CD4-positive, alpha-beta T cell treated with Interleukin-1 beta for 1 hour (primary cell): ENCODE results near the gene SPC24.
"Not testable (repeated sequence)": the region's sequence is repeated elsewhere in the genome, so short reads cannot be mapped to it uniquely, and the experiment has no call there.

Source experiments
- DNase-seq, 2 donors: peaks; one replicate each; pipeline ENCODE4 v3.0.0-alpha.2; 2020 to 2022

Gene SPC24

DNA sequence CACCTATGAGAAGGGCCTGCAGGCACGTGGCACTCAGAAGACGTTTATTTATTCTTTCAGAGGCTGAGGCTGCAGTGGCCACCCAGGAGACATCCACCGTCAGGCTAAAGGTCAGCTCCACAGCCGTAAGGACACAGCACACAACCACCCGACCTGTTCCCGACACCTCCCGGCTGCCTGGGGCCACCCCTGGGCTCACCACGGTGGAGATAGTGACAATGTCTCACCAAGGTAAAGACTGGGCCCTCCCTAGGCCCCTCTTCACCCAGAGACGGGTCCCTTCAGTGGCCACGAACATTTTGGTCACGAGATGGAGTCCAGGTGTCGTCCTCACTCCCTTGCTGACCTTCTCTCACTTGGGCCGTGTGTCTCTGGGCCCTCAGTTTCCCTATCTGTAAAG lies 32.5 kb downstream of the SPC24 start:
- DNase-seq: no peak

DNA sequence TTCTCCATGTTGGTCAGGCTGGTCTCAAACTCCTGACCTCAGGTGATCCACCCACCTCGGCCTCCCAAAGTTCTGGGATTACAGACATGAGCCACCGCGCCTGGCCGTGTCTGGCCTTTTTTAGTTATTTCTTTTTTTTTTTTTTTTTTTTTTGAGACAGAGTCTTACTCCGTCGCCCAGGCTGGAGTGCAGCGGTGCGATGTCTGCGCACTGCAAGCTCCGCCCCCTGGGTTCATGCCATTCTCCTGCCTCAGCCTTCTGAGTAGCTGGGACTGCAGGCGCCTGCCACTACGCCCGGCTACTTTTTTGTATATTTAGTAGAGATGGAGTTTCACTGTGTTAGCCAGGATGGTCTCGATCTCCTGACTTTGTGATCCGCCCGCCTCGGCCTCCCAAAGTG lies 33.6 kb downstream of the SPC24 start:
- DNase-seq: not testable (repeated sequence)

DNA sequence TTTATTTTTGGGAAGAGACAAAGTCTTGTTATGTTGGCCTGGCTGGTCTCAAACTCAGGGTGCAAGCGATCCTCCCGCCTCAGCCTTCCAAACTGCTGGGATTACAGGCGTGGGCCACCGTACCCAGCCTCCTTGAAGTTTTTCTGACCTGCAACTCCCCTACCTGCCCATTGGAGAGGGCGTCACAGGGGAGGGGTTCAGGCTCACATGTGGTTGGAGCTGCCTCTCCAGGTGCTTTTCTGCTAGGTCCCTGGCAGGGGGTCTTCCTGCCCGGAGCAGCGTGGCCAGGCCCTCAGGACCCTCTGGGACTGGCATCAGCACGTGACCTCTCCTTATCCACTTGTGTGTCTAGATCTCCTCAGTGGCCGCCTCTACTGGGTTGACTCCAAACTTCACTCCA lies 39.1 kb downstream of the SPC24 start:
- no peak for DNase-seq

DNA sequence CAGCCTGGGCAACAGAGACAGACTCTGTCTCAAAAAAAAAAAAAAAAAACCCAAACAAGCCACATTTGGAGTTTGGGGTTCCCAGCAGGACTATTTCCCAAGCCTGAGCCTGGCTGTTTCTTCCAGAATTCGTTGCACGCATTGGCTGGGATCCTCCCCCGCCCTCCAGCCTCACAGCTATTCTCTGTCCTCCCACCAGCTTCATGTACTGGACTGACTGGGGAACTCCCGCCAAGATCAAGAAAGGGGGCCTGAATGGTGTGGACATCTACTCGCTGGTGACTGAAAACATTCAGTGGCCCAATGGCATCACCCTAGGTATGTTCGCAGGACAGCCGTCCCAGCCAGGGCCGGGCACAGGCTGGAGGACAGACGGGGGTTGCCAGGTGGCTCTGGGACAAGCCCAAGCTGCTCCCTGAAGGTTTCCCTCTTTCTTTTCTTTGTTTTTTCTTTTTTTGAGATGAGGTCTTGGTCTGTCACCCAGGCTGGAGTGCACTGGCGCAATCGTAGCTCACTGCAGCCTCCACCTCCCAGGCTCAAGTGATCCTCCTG lies 39.6 kb downstream of the SPC24 start:
- DNase-seq: no peak

DNA sequence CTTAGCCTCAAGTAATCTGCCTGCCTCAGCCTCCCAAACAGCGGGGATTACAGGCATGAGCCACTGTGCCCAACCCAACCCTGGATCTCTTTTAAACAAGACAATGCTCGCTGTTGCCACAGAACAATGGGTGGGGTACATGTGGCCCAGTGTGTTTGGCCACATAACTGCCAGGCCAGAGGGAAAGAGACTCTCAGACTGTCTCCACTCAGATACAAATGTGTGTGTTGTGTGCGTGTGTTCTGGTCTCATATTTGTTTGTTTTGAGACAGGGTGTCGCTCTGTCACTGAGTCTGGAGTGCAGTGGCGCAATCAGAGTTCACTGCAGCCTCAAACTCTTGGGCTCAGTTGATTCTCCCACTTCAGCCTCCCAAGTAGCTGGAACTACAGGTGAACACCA lies 40.5 kb downstream of the SPC24 start:
- no peak for DNase-seq

DNA sequence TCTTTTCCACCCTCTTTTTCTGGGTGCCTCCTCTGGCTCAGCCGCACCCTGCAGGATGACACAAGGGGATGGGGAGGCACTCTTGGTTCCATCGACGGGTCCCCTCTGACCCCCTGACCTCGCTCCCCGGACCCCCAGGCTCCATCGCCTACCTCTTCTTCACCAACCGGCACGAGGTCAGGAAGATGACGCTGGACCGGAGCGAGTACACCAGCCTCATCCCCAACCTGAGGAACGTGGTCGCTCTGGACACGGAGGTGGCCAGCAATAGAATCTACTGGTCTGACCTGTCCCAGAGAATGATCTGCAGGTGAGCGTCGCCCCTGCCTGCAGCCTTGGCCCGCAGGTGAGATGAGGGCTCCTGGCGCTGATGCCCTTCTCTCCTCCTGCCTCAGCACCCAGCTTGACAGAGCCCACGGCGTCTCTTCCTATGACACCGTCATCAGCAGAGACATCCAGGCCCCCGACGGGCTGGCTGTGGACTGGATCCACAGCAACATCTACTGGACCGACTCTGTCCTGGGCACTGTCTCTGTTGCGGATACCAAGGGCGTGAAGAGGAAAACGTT lies 42.4 kb downstream of the SPC24 start:
- no peak for DNase-seq

DNA sequence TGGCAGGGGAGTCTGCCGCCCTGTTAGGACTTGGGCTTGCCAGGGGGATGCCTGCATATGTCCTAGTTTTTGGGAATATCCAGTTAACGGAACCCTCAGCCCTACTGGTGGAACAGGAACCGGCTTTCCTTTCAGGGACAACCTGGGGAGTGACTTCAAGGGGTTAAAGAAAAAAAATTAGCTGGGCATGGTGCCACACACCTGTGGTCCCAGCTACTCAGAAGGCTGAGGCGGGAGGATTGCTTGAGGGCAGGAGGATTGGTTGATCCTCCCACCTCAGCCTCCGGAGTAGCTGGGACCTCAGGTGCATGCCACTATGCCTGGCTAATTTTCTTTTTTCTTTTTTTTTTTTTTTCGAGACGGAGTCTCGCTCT lies 43.8 kb downstream of the SPC24 start:
- DNase-seq: no peak

DNA sequence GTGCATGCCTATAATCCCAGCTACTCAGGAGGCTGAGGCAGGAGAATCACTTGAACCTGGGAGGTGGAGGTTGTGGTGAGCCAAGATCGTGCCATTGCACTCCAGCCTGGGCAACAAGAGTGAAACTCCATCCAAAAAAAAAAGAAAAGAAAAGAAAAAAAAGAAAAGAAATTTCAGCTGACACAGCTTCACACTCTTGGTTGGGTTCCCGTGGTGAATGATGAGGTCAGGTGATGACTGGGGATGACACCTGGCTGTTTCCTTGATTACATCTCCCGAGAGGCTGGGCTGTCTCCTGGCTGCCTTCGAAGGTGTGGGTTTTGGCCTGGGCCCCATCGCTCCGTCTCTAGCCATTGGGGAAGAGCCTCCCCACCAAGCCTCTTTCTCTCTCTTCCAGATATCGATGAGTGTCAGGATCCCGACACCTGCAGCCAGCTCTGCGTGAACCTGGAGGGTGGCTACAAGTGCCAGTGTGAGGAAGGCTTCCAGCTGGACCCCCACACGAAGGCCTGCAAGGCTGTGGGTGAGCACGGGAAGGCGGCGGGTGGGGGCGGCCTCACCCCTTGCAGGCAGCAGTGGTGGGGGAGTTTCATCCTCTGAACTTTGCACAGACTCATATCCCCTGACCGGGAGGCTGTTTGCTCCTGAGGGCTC lies 44.3 kb downstream of the SPC24 start:
- no peak for DNase-seq

DNA sequence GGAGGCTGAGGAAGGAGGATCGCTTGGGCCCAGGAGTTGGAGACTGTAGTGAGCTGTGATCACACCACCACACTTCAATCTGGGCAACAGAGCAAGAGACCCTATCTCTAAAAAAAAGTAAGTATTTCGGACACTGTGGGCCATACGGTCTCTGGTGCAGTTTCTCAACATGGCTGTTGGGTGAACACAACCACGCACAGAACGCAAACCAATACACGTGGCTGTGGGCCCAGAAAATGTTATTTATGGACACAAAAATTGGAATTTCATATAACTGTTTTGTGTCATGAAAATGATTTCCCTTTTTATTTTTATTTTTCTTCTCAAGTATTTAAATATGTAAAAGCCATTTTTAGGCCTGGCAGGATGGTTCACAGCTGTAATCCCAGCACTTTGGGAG lies 46.8 kb downstream of the SPC24 start:
- no peak for DNase-seq

DNA sequence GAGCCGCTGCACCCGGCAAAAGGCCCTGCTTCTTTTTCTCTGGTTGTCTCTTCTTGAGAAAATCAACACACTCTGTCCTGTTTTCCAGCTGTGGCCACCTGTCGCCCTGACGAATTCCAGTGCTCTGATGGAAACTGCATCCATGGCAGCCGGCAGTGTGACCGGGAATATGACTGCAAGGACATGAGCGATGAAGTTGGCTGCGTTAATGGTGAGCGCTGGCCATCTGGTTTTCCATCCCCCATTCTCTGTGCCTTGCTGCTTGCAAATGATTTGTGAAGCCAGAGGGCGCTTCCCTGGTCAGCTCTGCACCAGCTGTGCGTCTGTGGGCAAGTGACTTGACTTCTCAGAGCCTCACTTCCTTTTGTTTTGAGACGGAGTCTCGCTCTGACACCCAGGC lies 49.1 kb downstream of the SPC24 start:
- no peak for DNase-seq

DNA sequence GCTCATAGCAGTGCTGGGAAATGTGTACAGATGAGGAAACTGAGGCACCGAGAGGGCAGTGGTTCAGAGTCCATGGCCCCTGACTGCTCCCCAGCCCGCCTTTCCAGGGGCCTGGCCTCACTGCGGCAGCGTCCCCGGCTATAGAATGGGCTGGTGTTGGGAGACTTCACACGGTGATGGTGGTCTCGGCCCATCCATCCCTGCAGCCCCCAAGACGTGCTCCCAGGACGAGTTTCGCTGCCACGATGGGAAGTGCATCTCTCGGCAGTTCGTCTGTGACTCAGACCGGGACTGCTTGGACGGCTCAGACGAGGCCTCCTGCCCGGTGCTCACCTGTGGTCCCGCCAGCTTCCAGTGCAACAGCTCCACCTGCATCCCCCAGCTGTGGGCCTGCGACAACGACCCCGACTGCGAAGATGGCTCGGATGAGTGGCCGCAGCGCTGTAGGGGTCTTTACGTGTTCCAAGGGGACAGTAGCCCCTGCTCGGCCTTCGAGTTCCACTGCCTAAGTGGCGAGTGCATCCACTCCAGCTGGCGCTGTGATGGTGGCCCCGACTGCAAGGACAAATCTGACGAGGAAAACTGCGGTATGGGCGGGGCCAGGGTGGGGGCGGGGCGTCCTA lies 50.5 kb downstream of the SPC24 start:
- DNase-seq: no peak

DNA sequence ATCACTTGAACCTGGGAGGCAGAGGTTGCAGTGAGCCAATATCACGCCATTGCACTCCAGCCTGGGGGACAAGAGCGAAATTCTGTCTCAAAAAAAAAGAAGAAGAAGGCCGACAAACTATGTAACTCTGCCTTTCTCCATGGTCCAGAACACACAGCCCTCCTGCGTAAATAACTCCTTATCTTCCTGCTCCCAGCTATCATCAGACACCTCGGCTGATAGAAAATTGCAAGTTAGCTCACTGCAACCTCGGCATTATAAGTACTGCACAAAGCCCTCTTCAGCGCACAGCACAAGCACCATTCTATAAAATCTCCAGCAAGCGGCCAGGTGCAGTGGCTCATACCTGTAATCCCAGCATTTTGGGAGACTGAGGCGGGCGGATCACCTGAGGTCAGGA lies 51.9 kb downstream of the SPC24 start:
- DNase-seq: not testable (repeated sequence)

DNA sequence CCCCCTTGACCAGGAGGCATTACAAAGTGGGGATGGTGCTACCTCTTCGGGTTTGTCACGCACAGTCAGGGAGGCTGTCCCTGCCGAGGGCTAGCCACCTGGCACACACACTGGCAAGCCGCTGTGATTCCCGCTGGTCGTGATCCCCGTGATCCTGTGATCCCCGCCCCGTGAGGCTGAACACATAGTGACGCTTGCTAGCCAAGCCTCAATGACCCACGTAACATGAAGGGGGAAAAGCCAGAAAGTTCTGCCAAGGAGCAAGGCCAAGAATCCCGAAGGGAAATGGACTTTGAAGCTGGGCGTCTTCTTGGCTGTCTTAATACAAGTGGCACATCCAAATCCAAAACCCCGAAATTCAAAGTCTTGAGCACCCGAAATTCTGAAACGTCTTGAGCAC lies 52.6 kb downstream of the SPC24 start:
- DNase-seq: no peak

DNA sequence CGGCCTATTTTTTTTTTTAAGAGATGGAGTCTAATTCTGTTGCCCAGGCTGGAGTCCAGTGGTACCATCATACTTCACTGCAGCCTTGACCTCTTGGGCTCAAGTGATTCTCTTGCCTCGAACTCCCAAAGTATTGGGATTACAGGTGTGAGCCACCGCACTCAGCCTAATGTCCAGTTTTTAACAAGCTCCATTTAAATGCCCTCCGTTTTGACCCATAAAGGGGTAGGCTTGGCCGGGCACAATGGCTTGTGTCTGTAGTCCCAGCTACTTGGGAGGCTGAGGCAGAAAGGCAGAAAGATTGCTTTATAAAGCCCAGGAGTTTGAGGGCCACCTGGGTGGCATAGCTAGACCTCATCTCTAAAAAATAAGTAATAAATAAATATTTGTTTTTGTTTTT lies 54.5 kb downstream of the SPC24 start:
- DNase-seq: no peak

DNA sequence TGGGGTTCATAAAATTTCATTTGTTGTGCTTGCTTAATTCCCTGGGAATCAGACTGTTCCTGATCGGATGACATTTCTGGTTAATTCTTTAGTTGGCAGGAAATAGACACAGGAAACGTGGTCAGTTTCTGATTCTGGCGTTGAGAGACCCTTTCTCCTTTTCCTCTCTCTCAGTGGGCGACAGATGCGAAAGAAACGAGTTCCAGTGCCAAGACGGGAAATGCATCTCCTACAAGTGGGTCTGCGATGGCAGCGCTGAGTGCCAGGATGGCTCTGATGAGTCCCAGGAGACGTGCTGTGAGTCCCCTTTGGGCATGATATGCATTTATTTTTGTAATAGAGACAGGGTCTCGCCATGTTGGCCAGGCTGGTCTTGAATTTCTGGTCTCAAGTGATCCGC lies 55.5 kb downstream of the SPC24 start:
- no peak for DNase-seq

DNA sequence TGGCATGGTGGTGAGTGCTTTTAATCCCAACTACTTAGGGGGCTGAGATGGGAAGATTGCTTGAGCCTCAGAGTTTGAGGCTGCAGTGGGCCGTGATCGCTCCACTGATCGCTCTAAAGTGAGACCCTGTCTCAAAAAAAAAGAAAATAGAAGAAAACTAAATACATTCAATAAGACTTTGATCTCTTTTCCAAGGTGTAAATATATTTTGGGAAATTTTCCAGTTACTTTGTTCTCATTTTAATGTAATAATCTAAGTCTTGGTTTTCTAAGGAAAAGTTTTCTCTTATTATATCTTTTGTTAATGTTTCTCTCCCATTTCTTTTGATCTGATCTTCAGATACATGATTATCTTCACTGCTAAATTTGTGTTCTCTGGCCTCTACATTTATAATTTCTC lies 56.7 kb downstream of the SPC24 start:
- DNase-seq: no peak

DNA sequence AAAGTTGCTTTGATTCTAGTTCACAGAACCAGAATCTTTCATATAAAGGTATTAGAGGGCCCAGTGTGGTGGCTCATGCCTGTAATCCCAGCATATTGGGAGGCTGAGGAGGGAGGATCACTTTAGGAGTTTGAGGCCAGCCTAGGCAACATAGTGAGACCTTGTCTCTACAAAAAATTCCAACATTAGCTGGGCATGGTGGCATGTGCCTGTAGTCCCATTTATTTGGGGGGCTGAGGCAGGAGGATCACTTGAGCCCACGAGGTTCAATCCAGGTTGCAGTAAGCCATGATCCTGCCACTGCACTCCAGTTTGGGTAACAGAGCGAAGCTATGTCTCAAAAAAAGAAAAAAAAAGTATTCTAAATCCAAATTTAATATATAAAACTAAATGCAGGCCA lies 57.3 kb downstream of the SPC24 start:
- no peak for DNase-seq

DNA sequence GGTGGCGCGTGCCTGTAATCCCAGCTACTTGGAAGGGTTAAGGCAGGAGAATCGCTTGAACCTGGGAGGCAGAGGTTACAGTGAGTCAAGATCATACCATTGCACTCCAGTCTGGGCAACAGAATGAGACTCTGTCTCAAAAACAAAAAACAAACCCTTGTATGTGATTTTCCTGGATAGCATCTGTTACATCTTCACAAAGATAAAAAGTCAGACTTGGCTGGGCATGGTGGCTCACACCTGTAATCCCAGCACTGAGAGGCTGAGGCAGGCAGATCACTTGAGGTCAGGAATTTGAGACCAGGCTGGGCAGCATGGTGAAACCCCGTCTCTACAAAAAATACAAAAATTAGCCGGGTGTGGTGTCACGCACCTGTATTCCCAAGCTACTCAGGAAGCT lies 58.2 kb downstream of the SPC24 start:
- not testable (repeated sequence) for DNase-seq

DNA sequence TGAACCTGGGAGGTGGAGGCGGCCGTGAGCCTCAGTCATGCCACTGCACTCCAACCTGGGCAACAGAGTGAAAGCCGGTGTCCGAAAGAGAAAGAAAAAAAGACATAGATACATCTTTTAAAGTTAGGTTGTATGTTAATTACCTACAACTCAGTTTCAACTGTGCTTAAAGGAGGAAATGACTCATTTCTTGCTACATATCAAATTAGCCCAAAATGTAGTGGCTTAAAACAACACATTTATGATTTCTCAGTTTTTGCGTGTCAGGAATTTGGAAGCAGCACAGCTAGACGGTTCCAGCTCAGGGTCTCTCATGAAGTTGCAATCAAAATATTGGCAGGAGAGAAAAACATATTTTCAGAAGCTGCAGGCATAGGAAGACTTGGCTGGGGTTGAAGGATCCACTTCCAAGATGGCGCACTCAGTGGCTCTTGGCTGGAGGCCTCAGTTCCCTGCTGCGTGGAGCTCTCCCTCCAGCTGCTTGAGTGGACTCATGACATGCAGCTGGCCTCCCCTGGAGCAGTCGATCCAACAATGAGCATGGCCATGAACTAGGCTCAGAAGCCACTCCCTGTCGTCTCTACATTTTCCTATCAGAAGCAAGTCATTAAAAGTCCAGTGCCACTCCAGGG lies 59.3 kb downstream of the SPC24 start:
- peak in 1 of 2 donors; percentile 50 for DNase-seq
